WTC11 (cell line): Measurements from ENCODE around the gene MCF2L. TPM values are rescaled to one million over a fixed set of nuclear protein-coding genes. Genes with fewer than 3 reads are reported as not detected.

ENCODE experiments used
- ATAC-seq: fragments of 200-7000 bp; cut with Tn5 transposase; 2 replicates; pipeline ENCODE4 v1.10.0; 2021; ENCODE audit warnings: mild to moderate bottlenecking, moderate library complexity
- CTCF ChIA-PET: fragments of 300-600 bp; sonication (Branson Sonifier 250); formaldehyde crosslinking; loops from one replicate; lab custom pipeline; 2021; ENCODE audit warnings: antibody characterized with exemption; lab: Charles Lee
- POLR2A ChIA-PET: fragments of 350-600 bp; sonication (Branson Sonifier 250); formaldehyde crosslinking; loops from one replicate; lab custom pipeline; 2021; ENCODE audit warnings: antibody characterized with exemption; lab: Charles Lee
- DNase-seq: peaks from one replicate; pipeline ENCODE4 v3.0.0; 2021; ENCODE audit warnings: low spot score
- H3K27ac Mint-ChIP-seq: 2 replicates; pipeline ENCODE4 v1.8.0; 2021; ENCODE audit warnings: mixed read lengths
- H3K27me3 Mint-ChIP-seq: 2 replicates; pipeline ENCODE4 v1.8.0; 2021; ENCODE audit warnings: low read depth, mild to moderate bottlenecking, moderate library complexity, mixed read lengths
- H3K36me3 Mint-ChIP-seq: 2 replicates; pipeline ENCODE4 v1.8.0; 2021; ENCODE audit warnings: mixed read lengths
- H3K4me1 Mint-ChIP-seq: 2 replicates; pipeline ENCODE4 v1.8.0; 2022; ENCODE audit warnings: mixed read lengths
- H3K4me3 Mint-ChIP-seq: 2 replicates; pipeline ENCODE4 v1.8.0; 2021; ENCODE audit warnings: mild to moderate bottlenecking, moderate library complexity, mixed read lengths
- H3K9me3 Mint-ChIP-seq: 2 replicates; pipeline ENCODE4 v1.8.0; 2021; ENCODE audit warnings: mixed read lengths
- AR ChIP-seq: fragments of 250-450 bp; sonication (Bioruptor Pico); IDR thresholded peaks from 2 replicates; pipeline ENCODE4 v1.9.0; 2021; ENCODE audit warnings: mild to moderate bottlenecking
- ESRRA ChIP-seq: sonication (generic); formaldehyde crosslinking; IDR thresholded peaks from 2 replicates; pipeline ENCODE4 v1.8.1; 2022; ENCODE audit warnings: mild to moderate bottlenecking, missing genetic modification reagents, borderline replicate concordance
- GTF2I ChIP-seq: fragments of 250-450 bp; sonication (Bioruptor Pico); conservative IDR thresholded peaks from 2 replicates; pipeline ENCODE4 v1.4.0; 2021; ENCODE audit warnings: mild to moderate bottlenecking
- NFATC4 ChIP-seq: fragments of 250-450 bp; sonication (Bioruptor Pico); IDR thresholded peaks from 2 replicates; pipeline ENCODE4 v1.9.0; 2021; ENCODE audit warnings: mild to moderate bottlenecking
- NR1H2 ChIP-seq: sonication (generic); formaldehyde crosslinking; IDR thresholded peaks from 2 replicates; pipeline ENCODE4 v1.9.0; 2021; ENCODE audit warnings: mild to moderate bottlenecking, moderate library complexity, missing genetic modification reagents
- NR3C1 ChIP-seq: sonication (generic); formaldehyde crosslinking; conservative IDR thresholded peaks from 2 replicates; pipeline ENCODE4 v1.8.1; 2023; ENCODE audit warnings: low read depth, mild to moderate bottlenecking, missing genetic modification reagents
- SMAD3 ChIP-seq: sonication (generic); formaldehyde crosslinking; IDR thresholded peaks from 2 replicates; pipeline ENCODE4 v1.8.0; 2022; ENCODE audit warnings: missing genetic modification reagents, mild to moderate bottlenecking, borderline replicate concordance
- SMAD4 ChIP-seq: sonication (generic); formaldehyde crosslinking; IDR thresholded peaks from 2 replicates; pipeline ENCODE4 v1.8.0; 2022; ENCODE audit warnings: mild to moderate bottlenecking, missing genetic modification reagents
- USF1 ChIP-seq: sonication (generic); formaldehyde crosslinking; IDR thresholded peaks from 2 replicates; pipeline ENCODE4 v1.8.0; 2022; ENCODE audit warnings: mild to moderate bottlenecking, missing genetic modification reagents
- ZBTB21 ChIP-seq: sonication (generic); formaldehyde crosslinking; IDR thresholded peaks from 2 replicates; pipeline ENCODE4 v1.8.1; 2023; ENCODE audit warnings: mild to moderate bottlenecking, missing genetic modification reagents, borderline replicate concordance
- ZBTB43 ChIP-seq: sonication (generic); formaldehyde crosslinking; IDR thresholded peaks from 2 replicates; pipeline ENCODE4 v1.8.1; 2023; ENCODE audit warnings: mild to moderate bottlenecking, missing genetic modification reagents
- ZNF121 ChIP-seq: sonication (generic); formaldehyde crosslinking; IDR thresholded peaks from 2 replicates; pipeline ENCODE4 v1.8.0; 2023; ENCODE audit warnings: missing genetic modification reagents
- ZNF416 ChIP-seq: fragments of 250-450 bp; sonication (Bioruptor Pico); IDR thresholded peaks from 2 replicates; pipeline ENCODE4 v1.9.0; 2021; ENCODE audit warnings: mild to moderate bottlenecking, inconsistent platforms
- total RNA-seq: library from RNA; stranded (reverse); gene quantifications from 3 replicates; pipeline ENCODE4 v1.2.3, GENCODE V29; 2021
- TF ChIP-seq, protein P1 (sequence below): sonication (generic); formaldehyde crosslinking; conservative IDR thresholded peaks from 2 replicates; pipeline ENCODE4 v1.8.1; 2022; ENCODE audit warnings: mild to moderate bottlenecking, missing genetic modification reagents
- TF ChIP-seq, protein P2 (sequence below): sonication (generic); formaldehyde crosslinking; conservative IDR thresholded peaks from 2 replicates; pipeline ENCODE4 v1.8.1; 2023; ENCODE audit warnings: mild to moderate bottlenecking, low read depth, missing genetic modification reagents, moderate library complexity
- TF ChIP-seq, protein P3 (sequence below): sonication (generic); formaldehyde crosslinking; IDR thresholded peaks from 2 replicates; pipeline ENCODE4 v1.8.0; 2023; ENCODE audit warnings: missing genetic modification reagents, mild to moderate bottlenecking, borderline replicate concordance
- TF ChIP-seq, protein P4 (sequence below): sonication (generic); formaldehyde crosslinking; IDR thresholded peaks from 2 replicates; pipeline ENCODE4 v1.8.1; 2022; ENCODE audit warnings: low read depth, missing genetic modification reagents, borderline replicate concordance

MCF2L gene
- total RNA-seq, 1 experiment from 2014 or later: 34.8 TPM

- no peaks in the 10 kb centered on the region for H3K27me3 Mint-ChIP-seq
- no peaks in the 10 kb centered on the region for H3K9me3 Mint-ChIP-seq
- TF ChIP-seq, protein P1, sequence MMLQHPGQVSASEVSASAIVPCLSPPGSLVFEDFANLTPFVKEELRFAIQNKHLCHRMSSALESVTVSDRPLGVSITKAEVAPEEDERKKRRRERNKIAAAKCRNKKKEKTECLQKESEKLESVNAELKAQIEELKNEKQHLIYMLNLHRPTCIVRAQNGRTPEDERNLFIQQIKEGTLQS (CRISPR knock-in tag): no peak
- no peak for TF ChIP-seq SMAD3 (CRISPR knock-in tag)
- TF ChIP-seq ZBTB43 (CRISPR knock-in tag): no peak
- no peak for TF ChIP-seq SMAD4 (CRISPR knock-in tag)
- TF ChIP-seq, protein P2, sequence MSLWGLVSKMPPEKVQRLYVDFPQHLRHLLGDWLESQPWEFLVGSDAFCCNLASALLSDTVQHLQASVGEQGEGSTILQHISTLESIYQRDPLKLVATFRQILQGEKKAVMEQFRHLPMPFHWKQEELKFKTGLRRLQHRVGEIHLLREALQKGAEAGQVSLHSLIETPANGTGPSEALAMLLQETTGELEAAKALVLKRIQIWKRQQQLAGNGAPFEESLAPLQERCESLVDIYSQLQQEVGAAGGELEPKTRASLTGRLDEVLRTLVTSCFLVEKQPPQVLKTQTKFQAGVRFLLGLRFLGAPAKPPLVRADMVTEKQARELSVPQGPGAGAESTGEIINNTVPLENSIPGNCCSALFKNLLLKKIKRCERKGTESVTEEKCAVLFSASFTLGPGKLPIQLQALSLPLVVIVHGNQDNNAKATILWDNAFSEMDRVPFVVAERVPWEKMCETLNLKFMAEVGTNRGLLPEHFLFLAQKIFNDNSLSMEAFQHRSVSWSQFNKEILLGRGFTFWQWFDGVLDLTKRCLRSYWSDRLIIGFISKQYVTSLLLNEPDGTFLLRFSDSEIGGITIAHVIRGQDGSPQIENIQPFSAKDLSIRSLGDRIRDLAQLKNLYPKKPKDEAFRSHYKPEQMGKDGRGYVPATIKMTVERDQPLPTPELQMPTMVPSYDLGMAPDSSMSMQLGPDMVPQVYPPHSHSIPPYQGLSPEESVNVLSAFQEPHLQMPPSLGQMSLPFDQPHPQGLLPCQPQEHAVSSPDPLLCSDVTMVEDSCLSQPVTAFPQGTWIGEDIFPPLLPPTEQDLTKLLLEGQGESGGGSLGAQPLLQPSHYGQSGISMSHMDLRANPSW (CRISPR knock-in tag): no peak
- TF ChIP-seq NR1H2 (CRISPR knock-in tag): no peak
- TF ChIP-seq, protein P3, sequence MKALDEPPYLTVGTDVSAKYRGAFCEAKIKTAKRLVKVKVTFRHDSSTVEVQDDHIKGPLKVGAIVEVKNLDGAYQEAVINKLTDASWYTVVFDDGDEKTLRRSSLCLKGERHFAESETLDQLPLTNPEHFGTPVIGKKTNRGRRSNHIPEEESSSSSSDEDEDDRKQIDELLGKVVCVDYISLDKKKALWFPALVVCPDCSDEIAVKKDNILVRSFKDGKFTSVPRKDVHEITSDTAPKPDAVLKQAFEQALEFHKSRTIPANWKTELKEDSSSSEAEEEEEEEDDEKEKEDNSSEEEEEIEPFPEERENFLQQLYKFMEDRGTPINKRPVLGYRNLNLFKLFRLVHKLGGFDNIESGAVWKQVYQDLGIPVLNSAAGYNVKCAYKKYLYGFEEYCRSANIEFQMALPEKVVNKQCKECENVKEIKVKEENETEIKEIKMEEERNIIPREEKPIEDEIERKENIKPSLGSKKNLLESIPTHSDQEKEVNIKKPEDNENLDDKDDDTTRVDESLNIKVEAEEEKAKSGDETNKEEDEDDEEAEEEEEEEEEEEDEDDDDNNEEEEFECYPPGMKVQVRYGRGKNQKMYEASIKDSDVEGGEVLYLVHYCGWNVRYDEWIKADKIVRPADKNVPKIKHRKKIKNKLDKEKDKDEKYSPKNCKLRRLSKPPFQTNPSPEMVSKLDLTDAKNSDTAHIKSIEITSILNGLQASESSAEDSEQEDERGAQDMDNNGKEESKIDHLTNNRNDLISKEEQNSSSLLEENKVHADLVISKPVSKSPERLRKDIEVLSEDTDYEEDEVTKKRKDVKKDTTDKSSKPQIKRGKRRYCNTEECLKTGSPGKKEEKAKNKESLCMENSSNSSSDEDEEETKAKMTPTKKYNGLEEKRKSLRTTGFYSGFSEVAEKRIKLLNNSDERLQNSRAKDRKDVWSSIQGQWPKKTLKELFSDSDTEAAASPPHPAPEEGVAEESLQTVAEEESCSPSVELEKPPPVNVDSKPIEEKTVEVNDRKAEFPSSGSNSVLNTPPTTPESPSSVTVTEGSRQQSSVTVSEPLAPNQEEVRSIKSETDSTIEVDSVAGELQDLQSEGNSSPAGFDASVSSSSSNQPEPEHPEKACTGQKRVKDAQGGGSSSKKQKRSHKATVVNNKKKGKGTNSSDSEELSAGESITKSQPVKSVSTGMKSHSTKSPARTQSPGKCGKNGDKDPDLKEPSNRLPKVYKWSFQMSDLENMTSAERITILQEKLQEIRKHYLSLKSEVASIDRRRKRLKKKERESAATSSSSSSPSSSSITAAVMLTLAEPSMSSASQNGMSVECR (CRISPR knock-in tag): no peak
Observed at GRCh38 chr13:113093580-113094409, 124.8 kb downstream of the MCF2L start.

DNA sequence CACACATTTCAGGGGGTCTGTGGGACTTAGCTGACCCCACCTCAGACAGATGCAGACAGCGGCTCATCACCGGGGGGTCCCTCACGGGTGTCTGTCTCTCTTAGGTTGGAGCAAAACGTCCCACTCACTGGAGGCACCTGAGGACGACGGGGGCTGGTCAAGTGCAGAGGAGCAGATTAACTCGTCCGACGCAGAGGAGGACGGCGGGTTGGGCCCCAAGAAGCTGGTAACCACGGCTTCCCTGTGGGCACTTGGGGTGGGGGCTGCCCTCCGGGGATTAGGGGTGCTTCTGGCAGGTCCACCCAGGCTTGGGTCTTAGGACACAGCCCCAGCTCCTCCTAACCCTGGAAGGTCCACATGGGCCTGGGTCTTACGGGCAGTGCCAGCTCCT is 125.4 kb downstream of the MCF2L start:
- Mint-ChIP-seq H3K36me3 (no peaks in the 10 kb centered on the region), H3K9me3 (no peaks in the 10 kb centered on the region), H3K27ac (no peak overlapping the region), H3K27me3 (no peaks in the 10 kb centered on the region), H3K4me1 (peaks cover 17% of the 10 kb centered on the region), H3K4me3 (no peak overlapping the region)
- DNase-seq (no peak), ATAC-seq (no peak)
- ChIA-PET POLR2A (no interaction called here), CTCF (interaction anchor here (0.7 to 1.6 kb wide), 4 partner anchors 8 to 162 kb away, joined by 3 read pairs; no protein-coding TSS in a partner anchor)
- TF ChIP-seq NFATC4 (CRISPR knock-in tag) (no peak), NR3C1 (CRISPR knock-in tag) (no peak), ZBTB21 (CRISPR knock-in tag) (no peak), ZNF121 (CRISPR knock-in tag) (no peak), AR (CRISPR knock-in tag) (no peak), GTF2I (CRISPR knock-in tag) (no peak), USF1 (no peak), ESRRA (CRISPR knock-in tag) (no peak), ZNF416 (CRISPR knock-in tag) (no peak)
- TF ChIP-seq, protein P4, sequence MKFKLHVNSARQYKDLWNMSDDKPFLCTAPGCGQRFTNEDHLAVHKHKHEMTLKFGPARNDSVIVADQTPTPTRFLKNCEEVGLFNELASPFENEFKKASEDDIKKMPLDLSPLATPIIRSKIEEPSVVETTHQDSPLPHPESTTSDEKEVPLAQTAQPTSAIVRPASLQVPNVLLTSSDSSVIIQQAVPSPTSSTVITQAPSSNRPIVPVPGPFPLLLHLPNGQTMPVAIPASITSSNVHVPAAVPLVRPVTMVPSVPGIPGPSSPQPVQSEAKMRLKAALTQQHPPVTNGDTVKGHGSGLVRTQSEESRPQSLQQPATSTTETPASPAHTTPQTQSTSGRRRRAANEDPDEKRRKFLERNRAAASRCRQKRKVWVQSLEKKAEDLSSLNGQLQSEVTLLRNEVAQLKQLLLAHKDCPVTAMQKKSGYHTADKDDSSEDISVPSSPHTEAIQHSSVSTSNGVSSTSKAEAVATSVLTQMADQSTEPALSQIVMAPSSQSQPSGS (CRISPR knock-in tag): no peak

More at GRCh38 chr13:113093580-113094409, 124.8 kb downstream of the MCF2L start:
- ATAC-seq: no peak
- Mint-ChIP-seq H3K4me1 (peaks cover 14% of the 10 kb centered on the region), H3K36me3 (no peaks in the 10 kb centered on the region; the same call in 1 of the 2 replicates), H3K27ac (no peak overlapping the region), H3K4me3 (no peak overlapping the region)
- ChIA-PET POLR2A (no interaction called here), CTCF (interaction anchor here (0.7 to 1.6 kb wide), 4 partner anchors 8 to 162 kb away, joined by 3 read pairs; no protein-coding TSS in a partner anchor)
- DNase-seq: no peak
